GM19035 (cell line): ENCODE measurements around the gene GPRIN3.

Experiments
- ATAC-seq: cut with Tn5 transposase; IDR thresholded peaks from one replicate; pipeline ENCODE4 v1.9.1; 2021; ENCODE audit not compliant: unreplicated experiment

Gene GPRIN3

GRCh38 chr4:89307446-89308160, at the start of gene GPRIN3:
Gene GPRIN3 (minus strand): TSS chr4:89307800. CDS start chr4:89250110, 57,690 bp downstream.
- peak; percentile 87 for ATAC-seq

GRCh38 chr4:89357340-89357739, 49.7 kb upstream of the GPRIN3 start:
- ATAC-seq: no peak

- no peak for ATAC-seq
Observed at GRCh38 chr4:89356086-89356485, 48.5 kb upstream of the GPRIN3 start.

- ATAC-seq: no peak
Observed at GRCh38 chr4:89353514-89353913, 45.9 kb upstream of the GPRIN3 start.

GRCh38 chr4:89352541-89352940, 44.9 kb upstream of the GPRIN3 start:
- no peak for ATAC-seq

- ATAC-seq: no peak
Observed at GRCh38 chr4:89351201-89351600, 43.6 kb upstream of the GPRIN3 start.

- ATAC-seq: no peak
Observed at GRCh38 chr4:89347363-89348025, 39.9 kb upstream of the GPRIN3 start.

GRCh38 chr4:89344571-89344970, 37.0 kb upstream of the GPRIN3 start:
- ATAC-seq: no peak

GRCh38 chr4:89338206-89338605, 30.6 kb upstream of the GPRIN3 start:
- no peak for ATAC-seq

GRCh38 chr4:89337681-89338080, 30.1 kb upstream of the GPRIN3 start:
- ATAC-seq: no peak

GRCh38 chr4:89336818-89337420, 29.3 kb upstream of the GPRIN3 start:
- no peak for ATAC-seq

GRCh38 chr4:89334830-89335229, 27.2 kb upstream of the GPRIN3 start:
- ATAC-seq: no peak

GRCh38 chr4:89334311-89334710, 26.7 kb upstream of the GPRIN3 start:
- ATAC-seq: no peak

GRCh38 chr4:89331686-89332544, 24.3 kb upstream of the GPRIN3 start:
- ATAC-seq: no peak

- no peak for ATAC-seq
Observed at GRCh38 chr4:89331197-89331596, 23.6 kb upstream of the GPRIN3 start.

GRCh38 chr4:89329280-89329679, 21.7 kb upstream of the GPRIN3 start:
- ATAC-seq: no peak

GRCh38 chr4:89324671-89325070, 17.1 kb upstream of the GPRIN3 start:
- peak; percentile 97 for ATAC-seq

- ATAC-seq: no peak
Observed at GRCh38 chr4:89322671-89323070, 15.1 kb upstream of the GPRIN3 start.

GRCh38 chr4:89319756-89320155, 12.2 kb upstream of the GPRIN3 start:
- no peak for ATAC-seq

- ATAC-seq: no peak
Observed at GRCh38 chr4:89316931-89317366, 9.3 kb upstream of the GPRIN3 start.

GRCh38 chr4:89316211-89316610, 8.6 kb upstream of the GPRIN3 start:
- no peak for ATAC-seq
